Psoas muscle (tissue), 8 donors: Measurements from ENCODE around the gene PKNOX2. TPM values are rescaled to one million over a fixed set of nuclear protein-coding genes. Genes with fewer than 3 reads are reported as not detected.

Source experiments
- ATAC-seq, 4 donors: fragments of 200-7000 bp; cut with Tn5 transposase; one replicate each; pipeline ENCODE4 v1.9.1; 2020; ENCODE audit warnings: moderate library complexity in 3 of 4, mild to moderate bottlenecking in 2 of 4
- DNase-seq, 2 donors: peaks; one replicate each; pipeline ENCODE4 v3.0.0-alpha.2; 2020
- H3K27ac ChIP-seq: fragments of 200-600 bp; one replicate; pipeline ENCODE4 v1.8.0; 2022
- H3K27me3 ChIP-seq, 3 donors: fragments of 200-600 bp in 1 of 3; one replicate each; pipeline versions ENCODE4 v1.6.1 to v1.8.0; 2013 to 2022; ENCODE audit warnings: low read length in 2 of 3, mild to moderate bottlenecking in 2 of 3, moderate library complexity in 1 of 3; ENCODE audit not compliant: insufficient read depth in 3 of 3
- H3K36me3 ChIP-seq, 2 donors: fragments of 200-600 bp in 1 of 2; one replicate each; pipeline versions ENCODE4 v1.6.1 to v1.8.0; 2013 to 2022; ENCODE audit warnings: low read depth in 1 of 2, mild to moderate bottlenecking in 1 of 2, moderate library complexity in 1 of 2; ENCODE audit not compliant: insufficient read depth in 1 of 2
- H3K4me1 ChIP-seq: fragments of 200-600 bp; one replicate; pipeline ENCODE4 v1.8.0; 2022
- H3K4me3 ChIP-seq: fragments of 200-600 bp; one replicate; pipeline ENCODE4 v1.8.0; 2022; ENCODE audit warnings: mild to moderate bottlenecking
- H3K9me3 ChIP-seq: fragments of 200-600 bp; one replicate; pipeline ENCODE4 v1.8.0; 2022
- CTCF ChIP-seq: fragments of 200-600 bp; IDR thresholded peaks from one replicate; pipeline ENCODE4 v1.8.0; 2022; ENCODE audit warnings: antibody characterized with exemption
- WGBS, 3 donors: extraction: QIAGEN DNeasy Blood & Tissue Kit; methylation state at CpG; one replicate each; pipeline versions ENCODE4 v1.1.6 to v1.1.7; 2013; 5-methylcytosine and 5-hydroxymethylcytosine counted together
- intact Hi-C, 2 donors: fragments of 100-400 bp; cut with DNase I; formaldehyde crosslinking; loops; one replicate each; pipeline versions ENCODE4 v1.11.0 to v1.14.2; 2022
- polyA plus RNA-seq, 3 donors: library from polyadenylated mRNA; stranded (reverse); fragments of 200-250 nt; gene quantifications; one replicate each; pipeline ENCODE4 v1.2.3, GENCODE V29; 2013
- total RNA-seq, 4 donors: library from RNA; stranded (reverse); fragmentation: NEBNext Ultra II Directional in 2 of 4; extraction: Animal tissue kit (Norgen Biotek cat#: 25700) in 2 of 4; gene quantifications; one replicate each; pipeline versions ENCODE4 v1.2.1 to v1.2.4, GENCODE V29; 2021 to 2023
- donor health status: healthy with polysubstance abuse.
- donor health status: DM: no; HTN: no; CAD: no; lungs with moderate emphysema.
- donor health status: Bipolar disorder and iron deficiency.
- donor health status: healthy.
- donor health status: DM: yes; HTN: yes; CAD: no.
- donor health status: DM: no; HTN: no; CAD: no.
- donor health status: DM: no; HTN: no; CAD: no.
- donor health status: DM: yes; HTN: yes; CAD: no.

The PKNOX2 gene
- total and polyA plus RNA-seq, 7 donors = 1.8 to 30.5 (median 14.5) TPM

DNA sequence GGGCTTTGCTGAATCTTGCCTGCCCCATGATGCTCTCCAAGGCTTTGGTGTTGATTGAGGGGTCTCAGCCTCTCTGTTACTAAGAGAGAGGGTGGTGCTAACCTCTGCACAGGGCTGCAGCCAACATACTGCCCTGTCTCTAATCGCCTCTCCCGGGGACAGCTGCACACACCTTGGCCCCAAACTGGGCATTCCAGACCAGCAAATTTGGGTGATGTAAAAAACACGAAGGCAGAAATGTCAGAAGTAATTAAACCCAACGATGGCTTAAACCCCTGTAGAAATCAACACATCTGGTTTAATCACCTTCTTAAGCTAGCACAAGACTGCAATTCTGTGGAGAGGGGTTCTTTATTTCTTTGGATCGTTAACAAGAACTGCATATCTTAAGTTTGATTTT is 215.0 kb downstream of the PKNOX2 start:
- H3K4me1 ChIP-seq = peaks cover 48% of the 10 kb centered on the region
- H3K9me3 ChIP-seq = no peaks in the 10 kb centered on the region
- 43 to 62% (median 54%) methylated on average over 5 of the region's 5 CpGs for WGBS, 3 donors
- no peaks in the 10 kb centered on the region for H3K27me3 ChIP-seq
- intact Hi-C loops = loop anchor here in 1 of 2 donors (2.0 kb wide), 1 partner anchor 25 kb away; no protein-coding TSS in a partner anchor
- no peaks in the 10 kb centered on the region for H3K36me3 ChIP-seq
- no peak for ATAC-seq
- no peak overlapping the region for H3K4me3 ChIP-seq
- H3K27ac ChIP-seq = no peak overlapping the region
- DNase-seq = no peak
- no peak for TF ChIP-seq CTCF

- no peaks in the 10 kb centered on the region for H3K9me3 ChIP-seq
- no peaks in the 10 kb centered on the region for H3K27me3 ChIP-seq
- H3K36me3 ChIP-seq = no peaks in the 10 kb centered on the region
- H3K4me1 ChIP-seq = peaks cover 45% of the 10 kb centered on the region
- H3K4me3 ChIP-seq = no peak overlapping the region
- 76 to 84% (median 83%) methylated on average over 14 of the region's 14 CpGs for WGBS, 3 donors
- ATAC-seq (no peak), DNase-seq (no peak)
- no peak for TF ChIP-seq CTCF
- intact Hi-C loops = loop anchor here in 1 of 2 donors (2.0 kb wide), 1 partner anchor 25 kb away; no protein-coding TSS in a partner anchor
- H3K27ac ChIP-seq = no peak overlapping the region
These were observed 215.4 kb downstream of the PKNOX2 start for GRCh38 chr11:125379981-125380380.

GRCh38 chr11:125380756-125381445 is 216.3 kb downstream of the PKNOX2 start:
- no peak for TF ChIP-seq CTCF
- DNase-seq (no peak), ATAC-seq (no peak)
- Histone ChIP-seq H3K36me3 (no peaks in the 10 kb centered on the region), H3K27me3 (no peaks in the 10 kb centered on the region), H3K9me3 (no peaks in the 10 kb centered on the region), H3K4me3 (no peak overlapping the region), H3K27ac (no peak overlapping the region), H3K4me1 (peaks cover 36% of the 10 kb centered on the region)
- intact Hi-C loops = no loop called here
- 90 to 92% (median 91%) methylated on average over 9 of the region's 9 CpGs for WGBS, 3 donors

DNA sequence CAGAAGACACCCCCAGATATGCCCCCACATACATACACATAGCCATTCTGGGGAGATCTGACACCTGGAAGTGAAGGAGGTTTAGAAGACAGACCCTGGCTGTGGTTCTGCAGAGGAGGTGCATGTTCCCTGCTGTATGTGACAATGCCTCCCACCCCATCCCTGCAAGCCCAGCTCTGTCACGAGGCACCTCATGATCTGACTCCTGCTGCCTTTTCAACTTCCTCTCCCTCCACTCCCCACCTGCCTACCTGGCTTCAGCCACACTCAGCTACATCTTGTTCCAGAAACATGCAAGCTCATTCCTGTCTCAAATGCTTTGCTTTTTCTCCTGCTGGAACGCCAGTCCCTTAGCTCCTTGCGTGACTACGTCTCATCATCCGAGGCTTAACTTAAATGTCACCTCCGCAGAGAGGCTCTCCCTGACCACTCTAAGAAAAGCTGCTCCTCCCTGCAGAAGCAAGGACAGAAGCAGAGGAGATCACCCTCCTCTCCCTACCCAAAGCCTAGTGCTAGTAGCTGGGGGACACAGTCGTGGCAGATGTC is 217.0 kb downstream of the PKNOX2 start:
- Histone ChIP-seq H3K4me1 (peaks cover 32% of the 10 kb centered on the region), H3K27ac (no peak overlapping the region), H3K4me3 (no peak overlapping the region), H3K36me3 (no peaks in the 10 kb centered on the region), H3K9me3 (no peaks in the 10 kb centered on the region), H3K27me3 (no peaks in the 10 kb centered on the region)
- intact Hi-C loops = no loop called here
- ATAC-seq = no peak
- 53 to 78% (median 54%) methylated on average over 7 of the region's 7 CpGs for WGBS, 3 donors
- peak in 1 of 2 donors; percentile 17 for DNase-seq
- TF ChIP-seq CTCF = no peak
